Measurements from ENCODE around the gene CNIH4.

GRCh38 chr1:224312025-224312424 lies 44.7 kb upstream of the CNIH4 start:
- no peak for TF ChIP-seq CTCF (IDR thresholded peaks at IDR 0.05)
- no peak for TF ChIP-seq POLR2A (IDR thresholded peaks at IDR 0.05)

All from thyroid gland (tissue), 4 donors.